CD4-positive, alpha-beta T cell treated with Interleukin-21 for 1 hour (primary cell): ENCODE measurements around the gene LRRC25.
A peak's percentile ranks its signal among the peaks of the same experiment; 100 is the strongest.
"Not testable (repeated sequence)": the region's sequence is repeated elsewhere in the genome, so short reads cannot be mapped to it uniquely, and the experiment has no call there.

Experiments
- DNase-seq: peaks from one replicate; pipeline ENCODE4 v3.0.0-alpha.2; 2020

The LRRC25 gene

DNA sequence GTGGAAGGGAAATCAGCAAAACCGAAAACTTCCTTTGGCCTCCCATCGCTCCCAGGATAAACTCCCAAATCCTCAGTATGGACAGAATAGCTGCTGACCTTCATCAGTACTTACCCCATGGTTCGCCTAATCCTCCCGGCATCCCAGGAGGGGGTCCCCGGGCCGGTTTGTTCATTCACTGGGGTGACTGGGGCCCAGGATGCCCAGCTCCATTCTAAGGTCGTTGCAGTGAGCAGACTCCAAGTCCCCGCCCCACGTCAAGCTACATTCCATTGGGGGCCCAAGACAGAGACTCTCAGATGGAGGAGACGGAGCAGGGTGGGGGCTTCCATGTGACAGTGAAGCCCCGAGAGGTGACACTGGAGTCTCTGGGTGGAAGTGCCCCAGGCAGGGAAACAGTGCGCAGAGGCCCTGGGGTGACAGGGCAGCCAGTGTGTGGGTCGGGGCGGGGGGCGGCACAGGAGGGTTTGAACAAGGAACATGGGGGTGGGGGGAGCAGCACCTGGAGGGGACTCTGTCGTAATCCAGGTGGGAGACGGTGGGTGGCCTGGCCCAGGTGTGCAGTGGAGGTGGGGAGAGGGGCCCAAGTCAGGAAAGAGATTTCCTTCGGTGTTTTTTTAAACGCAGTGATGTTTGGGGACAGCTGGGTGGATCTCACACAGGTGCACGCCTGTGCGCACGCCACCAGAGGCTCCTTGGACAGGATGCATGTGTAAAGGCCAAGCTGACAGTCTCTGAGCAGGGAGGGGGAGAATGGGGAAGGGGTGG is 26.9 kb upstream of the LRRC25 start:
- no peak for DNase-seq

GRCh38 chr19:18423258-18424020 is 26.0 kb upstream of the LRRC25 start:
- no peak for DNase-seq

GRCh38 chr19:18422530-18423191 is 25.2 kb upstream of the LRRC25 start:
- peak; percentile 63 for DNase-seq

DNA sequence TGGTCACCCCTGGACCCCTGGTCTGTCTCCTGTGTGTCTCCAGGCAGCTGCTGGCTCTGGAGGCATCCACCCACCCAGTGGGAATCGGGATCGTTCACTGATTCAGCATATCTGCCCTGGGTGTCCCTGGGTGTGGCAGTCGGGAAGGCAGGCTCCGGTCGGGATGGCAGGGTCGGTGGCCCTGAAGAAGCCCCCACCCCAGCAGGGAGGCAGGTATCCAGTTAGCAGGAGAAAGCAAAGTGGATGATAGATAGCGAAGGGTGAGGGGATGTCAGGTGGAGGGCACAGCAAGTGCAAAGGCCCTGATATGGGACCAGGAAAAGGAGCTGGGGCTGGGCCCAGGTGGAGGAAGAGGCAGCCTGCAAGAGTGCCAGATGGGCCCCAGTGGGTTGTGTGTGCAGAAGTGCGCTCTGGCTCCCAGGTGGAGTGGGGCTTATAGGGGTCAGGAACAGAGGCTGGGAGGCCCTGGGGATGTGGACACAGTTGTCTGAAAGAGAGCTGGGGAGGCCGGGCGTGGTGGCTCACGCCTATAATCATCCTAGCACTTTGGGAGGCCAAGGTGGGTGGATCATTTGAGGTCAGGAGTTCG is 24.0 kb upstream of the LRRC25 start:
- no peak for DNase-seq

DNA sequence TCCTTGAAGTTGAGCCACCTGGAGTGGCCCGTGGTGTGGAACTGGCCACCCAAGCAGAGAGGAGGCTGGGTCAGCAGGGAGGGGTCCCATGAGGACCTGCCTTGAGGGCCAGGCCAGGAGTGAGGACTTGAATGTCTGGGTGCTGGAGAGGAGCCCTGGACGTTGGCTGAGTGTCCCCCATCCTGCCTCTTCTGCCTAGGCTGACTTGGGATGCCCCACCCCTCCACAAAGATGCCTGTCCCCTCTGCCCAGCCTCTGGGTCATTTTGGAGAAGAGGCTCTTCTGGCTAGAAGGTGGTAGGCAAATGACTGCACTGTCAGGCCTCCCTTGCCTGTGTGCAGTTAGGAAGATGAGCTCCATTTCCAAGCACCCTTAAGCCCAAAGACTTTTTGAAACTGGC is 23.5 kb upstream of the LRRC25 start:
- DNase-seq: no peak

- DNase-seq: peak; percentile 59
Observed at GRCh38 chr19:18419699-18420460, 22.5 kb upstream of the LRRC25 start.

DNA sequence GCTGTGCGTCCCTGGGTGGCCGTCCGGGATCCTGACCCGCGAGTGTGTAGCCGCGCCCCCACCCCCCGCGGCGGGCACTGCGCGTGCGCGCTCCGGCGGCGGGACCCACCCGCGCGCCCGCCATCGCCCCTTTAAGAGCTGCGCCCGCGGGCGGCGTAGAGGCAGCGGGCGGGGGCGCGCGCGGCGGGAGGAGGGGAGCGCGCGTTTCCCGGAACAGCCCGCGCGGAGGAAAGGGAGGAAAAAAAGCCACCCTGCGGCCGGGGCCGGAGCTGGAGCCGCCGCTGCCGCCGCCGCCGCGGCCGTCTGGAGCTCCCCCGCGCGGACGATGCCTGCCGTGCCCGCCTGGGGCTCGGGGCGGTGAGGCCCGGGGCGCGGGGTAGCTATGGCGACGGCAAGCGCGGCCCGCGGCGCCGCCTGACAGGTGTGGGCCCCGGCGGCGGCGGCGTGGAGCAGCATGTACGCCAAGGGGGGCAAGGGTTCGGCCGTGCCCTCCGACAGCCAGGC is 21.8 kb upstream of the LRRC25 start, which contains the start of gene SSBP4:
Gene SSBP4 (plus strand): TSS at position 204 of the 504 bp plus-strand sequence. CDS start 251 bp downstream, at position 455.
- peak; percentile 82 for DNase-seq

DNA sequence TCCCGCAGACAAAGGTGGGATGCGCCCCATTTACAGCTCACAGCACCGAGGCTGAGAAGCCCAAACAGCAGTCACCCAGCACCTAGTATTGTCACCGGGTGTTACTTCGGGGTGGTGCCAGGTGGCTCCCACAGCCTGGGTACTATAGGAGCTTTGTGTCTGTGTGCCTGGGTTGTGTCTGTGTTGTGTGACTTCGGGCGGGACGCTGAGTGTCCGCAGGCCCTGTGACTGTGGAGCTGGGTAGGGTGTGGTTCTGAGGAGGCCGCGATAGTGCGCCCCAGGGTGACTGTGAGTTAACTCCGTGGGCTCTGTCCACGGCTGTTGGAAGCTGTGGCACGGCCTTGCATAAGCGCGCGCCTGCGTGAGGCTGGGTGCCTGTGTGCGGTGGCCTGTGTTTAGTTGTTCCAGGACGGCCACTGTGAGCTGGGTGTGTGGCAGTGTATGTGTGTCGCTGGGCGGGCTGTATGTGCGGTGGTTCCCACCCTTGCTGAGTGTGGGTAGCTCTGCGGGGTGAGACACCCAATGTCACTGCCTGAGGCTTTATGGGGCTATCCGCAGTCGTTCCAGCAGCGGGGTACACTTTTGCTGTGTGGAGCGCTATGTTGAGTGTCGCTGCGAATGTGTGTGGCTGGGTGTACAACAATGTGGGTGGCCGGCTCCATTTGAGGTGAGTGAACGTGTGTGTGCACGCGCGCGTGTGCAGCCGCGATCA is 21.2 kb upstream of the LRRC25 start:
- DNase-seq: peak; percentile 66

GRCh38 chr19:18418029-18418482 is 20.6 kb upstream of the LRRC25 start:
- DNase-seq: no peak

DNA sequence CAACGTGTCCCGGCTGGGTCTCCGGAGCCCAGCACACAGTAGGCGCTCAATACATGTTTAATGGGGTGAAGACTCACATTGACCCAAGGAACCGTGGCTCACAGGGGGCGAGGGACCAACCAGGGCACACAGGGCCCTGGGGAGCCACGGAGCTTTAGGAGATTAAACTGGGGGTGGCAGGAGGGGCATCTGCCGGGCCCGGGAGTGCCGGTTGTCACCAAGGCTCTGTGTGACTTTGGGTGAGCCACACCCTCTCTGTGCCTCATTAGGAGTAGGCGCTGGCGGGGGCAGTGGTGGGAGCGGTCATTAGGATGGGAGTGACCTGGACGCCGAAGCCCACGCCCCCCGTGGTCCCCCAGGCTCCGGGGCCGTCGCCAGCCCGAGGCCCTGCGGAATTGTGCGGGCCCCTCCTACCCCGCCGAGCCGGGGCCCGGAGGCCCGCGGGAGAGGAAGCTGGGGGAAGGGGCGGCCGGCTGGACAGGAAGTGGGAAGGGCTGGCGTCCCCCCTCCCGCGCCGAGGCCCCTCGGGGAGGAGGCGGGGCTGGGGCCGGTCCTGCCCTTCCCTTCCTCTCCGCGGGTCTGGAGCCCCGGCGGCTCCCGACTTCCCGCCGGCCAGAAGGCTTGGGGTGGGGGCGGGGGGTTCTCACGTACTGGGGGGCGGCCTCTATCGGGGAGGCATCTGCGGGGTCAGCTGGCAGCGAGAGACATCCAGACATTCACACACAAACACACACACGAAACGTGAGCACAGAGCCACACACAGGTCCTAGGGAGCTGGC is 20.0 kb upstream of the LRRC25 start:
- DNase-seq: peak; percentile 54

DNA sequence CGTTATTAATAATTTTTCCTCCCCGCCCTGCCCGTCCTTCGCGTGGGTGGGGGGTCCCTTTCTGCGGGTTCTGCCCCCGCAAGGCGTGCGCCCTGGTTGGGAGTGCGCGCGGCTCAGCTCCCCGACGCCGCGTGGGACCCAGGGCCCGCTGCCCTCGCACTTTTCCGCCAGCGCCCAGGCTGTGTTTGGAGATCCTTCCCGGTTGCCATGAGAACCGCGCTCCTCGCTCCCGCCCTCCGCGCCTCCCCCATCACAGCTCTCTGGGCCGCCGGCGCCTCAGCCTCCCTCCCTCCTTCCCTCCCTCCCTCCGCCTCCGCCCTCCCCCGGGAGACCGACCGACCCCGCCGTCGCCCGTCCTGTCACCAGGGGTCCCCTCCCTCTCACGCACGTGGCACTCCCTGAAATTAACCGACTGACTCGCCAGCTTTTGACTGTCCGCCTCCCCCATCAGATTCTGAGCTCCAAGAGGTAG is 19.4 kb upstream of the LRRC25 start:
- peak; percentile 87 for DNase-seq

- DNase-seq: no peak
Observed at GRCh38 chr19:18415178-18415867, 17.9 kb upstream of the LRRC25 start.

GRCh38 chr19:18414504-18415177 is 17.2 kb upstream of the LRRC25 start:
- no peak for DNase-seq

GRCh38 chr19:18412610-18413239 is 15.3 kb upstream of the LRRC25 start:
- no peak for DNase-seq

- DNase-seq: no peak
Observed at GRCh38 chr19:18408053-18408476, 10.6 kb upstream of the LRRC25 start.

DNA sequence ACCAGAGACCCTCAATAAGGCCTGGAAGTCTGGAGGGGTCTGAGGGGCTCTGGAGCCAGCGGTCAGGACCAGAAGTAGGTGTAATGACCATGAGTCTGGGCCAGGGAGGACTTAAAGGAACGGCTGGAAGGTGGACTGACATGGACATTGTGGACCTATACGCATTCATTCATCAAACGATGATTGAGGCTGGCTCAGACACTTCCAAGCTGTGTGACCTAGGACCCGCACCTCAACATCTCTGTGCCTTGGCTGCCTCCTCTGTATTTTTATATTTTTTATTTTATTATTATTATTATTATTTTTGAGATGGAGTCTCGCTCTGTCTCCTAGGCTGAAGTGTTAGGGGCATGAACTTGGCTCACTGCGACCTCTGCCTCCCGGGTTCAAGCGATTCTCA is 9.3 kb upstream of the LRRC25 start:
- DNase-seq: no peak

- DNase-seq: not testable (repeated sequence)
Observed at GRCh38 chr19:18405754-18406153, 8.3 kb upstream of the LRRC25 start.

GRCh38 chr19:18402455-18403248 is 5.2 kb upstream of the LRRC25 start:
- DNase-seq: not testable (repeated sequence)
